ENCODE data around the gene RNH1. TPM values are rescaled to one million over a fixed set of nuclear protein-coding genes. Genes with fewer than 3 reads are reported as not detected.

The RNH1 gene
- total RNA-seq, 1 experiment from 2014 or later = 60.0 TPM

DNA sequence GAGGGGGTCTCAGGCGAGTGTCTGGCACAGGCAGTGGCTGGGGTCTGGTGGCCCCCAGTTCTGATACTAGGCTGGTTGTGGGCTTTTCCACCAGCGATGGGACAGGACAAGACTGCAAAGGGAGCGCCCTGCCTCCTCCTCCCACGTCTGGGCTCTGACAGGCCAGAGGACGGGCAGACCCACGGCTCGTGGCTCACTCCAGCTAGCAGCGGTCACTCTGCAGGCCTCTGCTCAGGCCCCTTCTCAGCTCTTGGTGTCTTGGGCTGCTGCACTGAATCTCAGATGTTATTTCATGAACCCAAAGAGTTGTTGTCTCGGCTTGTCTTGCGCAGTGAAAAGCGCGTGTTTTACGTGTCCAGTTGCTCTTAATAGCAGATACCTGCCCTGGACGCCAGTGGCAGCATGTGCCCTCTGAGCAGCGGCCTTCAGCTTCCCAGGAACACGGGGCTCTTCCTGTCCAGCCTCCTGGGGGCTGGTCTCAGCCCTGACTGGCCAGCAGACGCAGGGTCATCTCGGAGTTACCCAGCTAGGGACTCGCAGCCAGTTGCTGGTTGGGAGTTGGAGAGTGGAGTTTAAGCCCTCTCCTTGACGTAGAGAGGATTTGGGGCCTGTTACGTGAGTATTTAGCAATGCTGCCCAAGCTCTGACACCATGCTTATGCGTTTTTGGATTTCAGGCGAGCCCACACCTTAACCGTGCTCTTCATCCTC, 47.4 kb downstream of the RNH1 start:
- no peak overlapping the region for H2BK20ac ChIP-seq (ENCODE audit: low read depth, low read length, poor library complexity, severe bottlenecking)
- H3K4me1 ChIP-seq (ENCODE audit: insufficient read depth, low read length) = no peaks in the 10 kb centered on the region
- no peak overlapping the region for H3K23ac ChIP-seq (ENCODE audit: insufficient read length, low read depth, low read length)
- Mint-ChIP-seq H3K9me3 (no peaks in the 10 kb centered on the region), H3K27me3 (ENCODE audit: low read depth) (no peaks in the 10 kb centered on the region), H3K4me3 (no peak overlapping the region), H3K36me3 (ENCODE audit: insufficient read depth in 1 of 3, low read depth in 3 of 3) (peaks cover 13 to 42% (median 34%) of the 10 kb centered on the region in 3 experiments; a peak in 6 of 7 replicates), H3K4me1 (peaks cover 33 to 34% of the 10 kb centered on the region in 2 experiments), H3K27ac (0 out of 7 replicates have a peak overlapping the region, but pooled peaks of 1 of the 3 experiments have one; percentile 38)
- no peak overlapping the region for H3T11ph ChIP-seq (ENCODE audit: low read length)
- WGBS (ENCODE audit: extremely low coverage, insufficient read length, low lambda C conversion rate) = no CpG with 5 or more reads among the region's 24 CpGs
- H3K9me3 ChIP-seq (ENCODE audit: control insufficient read depth, low read depth, low read length) = no peaks in the 10 kb centered on the region
- no peak overlapping the region for H2AK5ac ChIP-seq (ENCODE audit: insufficient read length, low read length)
- no peak overlapping the region for H3K4me2 ChIP-seq (ENCODE audit: insufficient read depth, insufficient read length, low read length)
- no peak overlapping the region for H2AFZ ChIP-seq (ENCODE audit: low read length)
- no peak overlapping the region for H3K4ac ChIP-seq (ENCODE audit: low read depth, low read length)
- no peak overlapping the region for H3K56ac ChIP-seq (ENCODE audit: insufficient read length, low read depth, low read length)
- H3K79me1 ChIP-seq (ENCODE audit: insufficient read depth, low read depth, low read length, poor library complexity, severe bottlenecking) = no peaks in the 10 kb centered on the region
- H2BK15ac ChIP-seq (ENCODE audit: low read depth, low read length) = no peak overlapping the region
- no peak overlapping the region for H2BK12ac ChIP-seq (ENCODE audit: insufficient read length, low read depth, low read length)
- no peaks in the 10 kb centered on the region for H3K23me2 ChIP-seq (ENCODE audit: insufficient read length, low read depth, low read length, poor library complexity, severe bottlenecking)
- DNase-seq = no peak
- H4K91ac ChIP-seq (ENCODE audit: insufficient read length, low read depth, low read length) = no peak overlapping the region
- no peak overlapping the region for H3K14ac ChIP-seq (ENCODE audit: insufficient read depth, low read length)
- peaks cover 12% of the 10 kb centered on the region; the same call in 1 of the 2 replicates for H3K79me2 ChIP-seq (ENCODE audit: insufficient read depth, low read length)
- no peak overlapping the region for H4K8ac ChIP-seq (replicated peaks; ENCODE audit: insufficient read length, low read depth, low read length)
- no peak overlapping the region for H4K5ac ChIP-seq (ENCODE audit: insufficient read length, low read depth, low read length)
- no peak overlapping the region for H3K27ac ChIP-seq (ENCODE audit: insufficient read length, low read depth, low read length)
- TF ChIP-seq, protein P1, sequence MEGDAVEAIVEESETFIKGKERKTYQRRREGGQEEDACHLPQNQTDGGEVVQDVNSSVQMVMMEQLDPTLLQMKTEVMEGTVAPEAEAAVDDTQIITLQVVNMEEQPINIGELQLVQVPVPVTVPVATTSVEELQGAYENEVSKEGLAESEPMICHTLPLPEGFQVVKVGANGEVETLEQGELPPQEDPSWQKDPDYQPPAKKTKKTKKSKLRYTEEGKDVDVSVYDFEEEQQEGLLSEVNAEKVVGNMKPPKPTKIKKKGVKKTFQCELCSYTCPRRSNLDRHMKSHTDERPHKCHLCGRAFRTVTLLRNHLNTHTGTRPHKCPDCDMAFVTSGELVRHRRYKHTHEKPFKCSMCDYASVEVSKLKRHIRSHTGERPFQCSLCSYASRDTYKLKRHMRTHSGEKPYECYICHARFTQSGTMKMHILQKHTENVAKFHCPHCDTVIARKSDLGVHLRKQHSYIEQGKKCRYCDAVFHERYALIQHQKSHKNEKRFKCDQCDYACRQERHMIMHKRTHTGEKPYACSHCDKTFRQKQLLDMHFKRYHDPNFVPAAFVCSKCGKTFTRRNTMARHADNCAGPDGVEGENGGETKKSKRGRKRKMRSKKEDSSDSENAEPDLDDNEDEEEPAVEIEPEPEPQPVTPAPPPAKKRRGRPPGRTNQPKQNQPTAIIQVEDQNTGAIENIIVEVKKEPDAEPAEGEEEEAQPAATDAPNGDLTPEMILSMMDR (conservative IDR thresholded peaks at IDR 0.05) = no peak
- H3K9ac ChIP-seq (ENCODE audit: extremely low read depth, insufficient read length, low read length) = no peak overlapping the region
- H3K27me3 ChIP-seq (ENCODE audit: insufficient read depth, low read length) = no peaks in the 10 kb centered on the region
- no peak overlapping the region for H2BK120ac ChIP-seq (ENCODE audit: low read depth, low read length, poor library complexity, severe bottlenecking)
- no peak overlapping the region for H2BK5ac ChIP-seq (ENCODE audit: insufficient read length, low read length)
- H4K20me1 ChIP-seq (ENCODE audit: control insufficient read depth, insufficient read depth, insufficient read length) = no peaks in the 10 kb centered on the region
- no peak overlapping the region for H3K18ac ChIP-seq (ENCODE audit: insufficient read length, low read depth, low read length)
